ENCODE data around the gene KIF26B.

- TF ChIP-seq CTCF (IDR thresholded peaks at IDR 0.05 in 2 of 3, conservative IDR thresholded peaks at IDR 0.05 in 1 of 3; ENCODE audit: control insufficient read depth in 2 of 3, extremely low read depth in 1 of 3, insufficient read depth in 1 of 3, low read depth in 3 of 3, low read length in 3 of 3) (no peak), ESRRA (IDR thresholded peaks at IDR 0.05; ENCODE audit: low read length) (no peak), FOXK2 (IDR thresholded peaks at IDR 0.05) (no peak), WRNIP1 (IDR thresholded peaks at IDR 0.05; ENCODE audit: borderline replicate concordance, low read depth, low read length) (no peak)
Observed at GRCh38 chr1:245327842-245328241, 173.1 kb downstream of the KIF26B start.
